ENCODE results near the gene GALNTL6.

GALNTL6 gene

DNA sequence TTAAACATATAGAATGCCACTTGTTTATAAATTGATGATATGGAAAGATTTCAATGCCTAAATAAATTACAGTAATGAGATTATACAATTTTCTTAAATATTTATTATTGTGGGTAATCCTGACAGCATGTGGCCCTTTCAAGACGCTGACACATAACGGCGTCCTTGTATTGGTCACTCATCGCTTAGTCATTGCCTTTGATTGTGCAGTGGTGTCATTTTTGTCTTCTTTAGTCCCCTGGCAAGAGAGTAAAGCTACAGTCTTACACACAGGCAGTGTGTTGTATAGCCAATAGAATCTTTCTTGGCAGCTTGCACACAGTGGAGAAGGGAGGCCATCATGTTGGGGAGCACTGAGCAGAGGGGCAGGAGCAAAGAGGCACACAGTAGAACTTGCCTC, 993.6 kb downstream of the GALNTL6 start:
- DNase-seq (ENCODE audit: low read depth in 2 of 2), result no peak

DNA sequence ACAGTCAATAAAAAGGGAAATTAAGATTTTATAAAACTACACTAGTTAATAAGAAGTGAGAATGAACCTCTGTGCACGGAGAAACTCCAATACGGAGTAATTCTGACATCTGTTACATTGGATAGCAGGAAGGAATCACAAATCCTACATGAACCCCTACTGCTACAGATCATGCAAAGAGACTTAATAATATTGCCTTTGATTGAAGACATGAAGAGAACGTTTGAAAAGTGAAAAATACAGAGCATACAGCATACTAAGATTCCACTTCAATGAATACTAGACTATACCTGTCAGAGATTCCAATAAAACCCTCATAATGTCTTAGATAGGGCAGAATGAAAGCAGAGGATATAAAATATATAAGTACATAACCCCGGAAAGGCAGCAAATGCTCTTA, 995.0 kb downstream of the GALNTL6 start:
- no peak for DNase-seq (ENCODE audit: low read depth in 2 of 2)

DNA sequence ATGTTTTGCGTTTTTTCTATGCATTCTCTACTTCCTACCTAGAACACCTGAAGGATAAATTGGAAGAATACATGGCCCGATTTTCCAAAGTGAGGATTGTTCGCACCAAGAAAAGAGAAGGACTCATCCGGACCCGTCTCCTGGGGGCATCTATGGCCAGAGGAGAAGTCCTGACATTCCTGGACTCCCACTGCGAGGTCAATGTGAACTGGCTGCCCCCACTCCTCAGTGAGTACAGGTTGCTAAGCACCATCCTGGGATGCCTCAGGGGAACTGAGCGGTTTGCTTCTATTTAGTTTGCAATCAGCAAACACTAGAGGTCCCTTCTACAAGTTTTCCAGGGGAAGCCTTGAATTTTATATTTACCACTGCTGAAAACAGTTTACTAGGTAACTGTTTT, 996.1 kb downstream of the GALNTL6 start:
- DNase-seq (ENCODE audit: low read depth in 2 of 2), result no peak

DNA sequence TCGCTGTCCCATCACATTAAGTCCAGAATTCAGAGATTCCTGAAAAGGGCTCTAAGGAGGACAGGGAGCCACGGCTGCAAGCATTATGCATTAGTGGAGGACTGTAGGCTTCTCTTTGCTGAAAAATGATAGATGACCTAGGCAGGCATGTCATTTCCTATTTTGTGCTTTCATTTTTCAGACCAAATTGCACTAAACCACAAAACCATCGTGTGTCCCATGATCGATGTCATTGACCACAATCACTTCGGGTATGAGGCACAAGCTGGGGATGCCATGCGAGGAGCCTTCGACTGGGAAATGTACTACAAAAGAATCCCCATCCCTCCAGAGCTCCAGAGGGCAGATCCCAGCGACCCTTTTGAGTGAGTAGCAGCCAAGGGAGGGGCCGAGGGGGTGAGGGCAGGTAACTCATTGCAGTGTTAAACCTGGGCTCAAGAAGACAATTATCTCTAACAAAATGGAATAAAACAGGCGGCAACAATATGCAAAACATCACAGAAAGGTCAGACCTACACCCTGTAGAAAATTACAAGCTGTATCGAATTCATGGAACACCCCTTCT, 1000.2 kb downstream of the GALNTL6 start:
- no peak for DNase-seq (ENCODE audit: low read depth in 2 of 2)

DNA sequence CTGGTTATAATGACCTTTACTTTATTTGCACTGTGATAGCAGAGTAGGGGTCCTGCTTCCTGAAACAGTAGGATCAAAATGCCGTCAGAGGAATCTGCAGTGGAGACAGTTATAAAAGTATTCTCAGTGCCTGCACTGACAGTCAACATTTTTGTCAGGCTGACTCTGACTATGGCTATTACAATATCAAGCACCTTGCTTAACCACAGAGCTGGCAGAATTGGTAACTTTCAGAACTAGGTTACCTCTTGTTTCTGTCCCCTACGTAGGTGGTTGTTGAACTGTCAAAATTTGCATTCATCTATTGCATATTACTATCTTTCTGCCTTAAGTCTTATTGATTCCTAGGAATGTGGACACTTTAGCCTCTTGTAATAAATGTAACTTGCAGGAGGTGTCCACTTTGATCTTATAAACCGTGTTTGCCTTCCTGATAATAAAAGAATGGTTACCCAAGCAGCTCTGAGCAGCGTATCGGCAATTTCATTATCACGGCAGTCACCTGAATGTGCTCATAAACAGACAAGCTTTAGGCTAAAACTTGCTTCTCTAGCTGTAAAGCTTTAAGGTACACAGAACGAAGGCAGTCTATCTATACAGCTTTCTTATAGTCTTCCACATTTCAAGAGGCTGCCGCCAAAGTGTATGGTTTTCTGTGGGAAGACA, 1002.4 kb downstream of the GALNTL6 start:
- DNase-seq (ENCODE audit: low read depth in 2 of 2), result no peak

DNA sequence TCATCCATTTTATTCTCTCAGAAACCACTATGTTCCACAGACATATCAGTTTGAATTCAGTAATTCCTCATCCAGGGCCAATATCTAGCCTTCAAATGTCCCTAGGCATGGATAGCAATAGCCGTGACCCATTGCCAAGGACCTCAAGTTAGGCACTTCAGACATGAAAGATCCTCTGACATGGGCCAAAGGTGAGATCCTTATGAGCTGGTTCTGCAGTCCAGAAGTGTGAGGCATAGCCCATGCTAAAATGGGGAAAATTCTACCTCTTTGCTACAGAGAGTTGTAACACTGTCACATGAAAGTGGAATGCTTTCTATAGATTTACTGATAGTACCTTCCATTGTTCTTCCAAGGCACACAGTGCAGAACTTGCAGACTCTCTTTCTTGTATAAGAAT, 1005.7 kb downstream of the GALNTL6 start:
- DNase-seq (ENCODE audit: low read depth in 2 of 2), result no peak

DNA sequence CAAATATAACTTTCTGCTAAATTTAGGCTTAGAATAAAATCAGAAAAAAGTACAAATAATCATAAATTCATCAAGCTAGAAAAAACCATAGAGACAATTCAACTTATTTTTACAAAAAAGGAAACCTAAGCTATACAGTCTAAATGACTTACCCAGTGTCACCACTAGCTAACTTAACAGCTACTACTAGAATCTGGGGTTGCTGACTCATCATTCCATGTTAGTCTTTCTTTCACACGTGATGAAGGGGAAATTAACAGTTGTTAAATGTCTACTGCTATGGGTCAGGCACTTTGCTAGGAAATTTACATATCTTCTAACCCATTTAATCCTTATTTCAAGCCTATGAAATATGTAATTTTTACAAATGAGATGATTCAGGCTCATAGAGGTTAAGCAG, 1006.1 kb downstream of the GALNTL6 start:
- DNase-seq (ENCODE audit: low read depth in 2 of 2), result no peak

DNA sequence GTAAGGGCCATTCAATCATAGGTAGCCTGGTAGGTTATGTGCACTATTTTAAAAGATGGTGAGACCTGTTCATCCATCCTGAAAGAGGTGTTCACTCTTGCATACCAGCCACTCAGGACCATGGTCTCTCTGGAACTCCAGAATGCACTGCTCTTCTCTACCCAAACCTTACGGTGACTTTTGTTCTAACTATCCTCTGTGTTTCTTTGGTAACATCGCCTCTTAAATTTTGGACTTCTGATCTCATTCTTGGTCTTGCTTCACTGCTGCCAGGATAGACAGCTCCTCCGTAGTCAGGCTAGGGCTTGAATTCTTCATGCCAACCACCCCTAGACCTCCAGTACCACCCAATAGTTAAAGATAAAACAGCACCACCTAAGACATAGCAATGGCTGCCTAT, 1009.1 kb downstream of the GALNTL6 start:
- DNase-seq (ENCODE audit: low read depth in 2 of 2), result no peak

DNA sequence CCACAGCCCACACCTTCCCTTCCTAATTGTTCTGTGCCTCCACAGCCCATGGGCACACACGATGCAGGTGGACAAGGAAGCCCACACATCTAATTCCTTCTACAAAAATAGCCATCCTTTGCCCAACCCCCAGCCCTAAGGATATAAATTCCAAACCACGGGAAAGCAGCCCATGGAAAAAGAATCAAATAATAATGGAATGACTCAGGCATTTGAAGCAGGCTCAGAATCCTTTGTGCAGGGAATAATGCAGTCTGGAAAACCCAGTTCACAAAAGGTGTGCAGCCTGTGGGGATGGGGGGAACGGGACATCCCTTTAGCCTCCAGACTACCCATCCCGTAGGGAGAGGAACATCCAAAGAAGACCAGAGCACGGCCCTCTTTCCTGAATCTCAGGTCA, 1013.1 kb downstream of the GALNTL6 start:
- DNase-seq (ENCODE audit: low read depth in 2 of 2), result no peak

DNA sequence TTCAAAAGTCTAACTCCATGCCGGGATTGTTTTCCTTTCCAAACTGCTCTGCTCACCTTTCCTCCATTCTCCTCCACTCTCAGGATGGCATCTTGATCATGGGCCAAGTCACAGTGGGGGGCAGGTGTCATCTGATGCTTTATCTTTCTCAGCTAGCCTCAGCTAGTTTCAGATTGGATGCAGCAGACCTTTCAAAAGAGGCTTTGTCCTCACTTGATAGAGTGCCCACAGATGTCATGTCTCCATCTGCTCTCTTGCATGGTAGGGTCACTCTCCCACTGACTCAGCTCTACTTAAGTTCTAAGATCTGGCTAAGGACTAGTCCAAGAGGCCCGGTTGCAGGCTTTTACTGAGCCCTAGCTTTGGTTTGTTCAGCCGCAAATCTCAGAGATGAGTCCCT, 1013.7 kb downstream of the GALNTL6 start:
- no peak for DNase-seq (ENCODE audit: low read depth in 2 of 2)

DNA sequence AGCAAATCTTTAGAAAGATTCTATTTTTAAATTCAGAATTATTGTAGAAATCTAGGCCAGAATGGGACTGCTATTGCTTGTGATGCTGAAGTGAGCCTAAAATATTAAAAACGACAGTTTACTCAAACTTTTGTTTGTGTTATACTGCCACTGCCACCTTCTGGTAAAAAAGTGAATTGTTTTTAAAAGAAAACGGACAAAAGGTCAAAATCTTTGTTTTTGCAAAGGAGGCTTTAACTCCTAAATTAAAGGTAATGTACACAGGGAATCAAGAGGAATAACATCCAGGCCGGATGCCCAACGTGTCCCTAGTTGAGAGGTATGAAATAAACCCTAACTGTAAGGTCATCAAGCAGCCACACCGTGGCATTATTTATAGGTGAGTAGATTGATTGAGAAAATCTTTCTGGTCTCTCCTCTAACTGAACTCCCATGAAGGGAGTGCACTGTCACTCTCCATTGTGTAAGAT, 1017.1 kb downstream of the GALNTL6 start:
- DNase-seq (ENCODE audit: low read depth in 2 of 2), result no peak

DNA sequence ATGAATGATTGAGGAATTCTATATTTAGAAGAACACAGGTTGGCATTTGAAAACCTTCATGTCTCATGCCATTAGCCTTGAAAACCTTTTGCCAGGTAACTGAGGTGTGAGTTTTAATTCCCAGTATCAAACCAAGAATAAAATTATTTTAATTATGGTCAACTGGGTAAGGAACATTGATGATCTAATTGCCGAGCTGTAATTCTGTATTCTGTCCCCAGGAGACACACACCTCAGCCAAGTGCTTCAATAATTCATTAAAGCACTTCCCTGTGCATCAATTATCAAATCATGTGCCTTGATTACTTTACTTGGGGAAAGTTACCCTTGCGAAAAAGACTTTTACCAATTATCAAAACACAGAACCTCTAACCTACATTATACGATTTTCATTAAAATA, 1023.5 kb downstream of the GALNTL6 start:
- no peak for DNase-seq (ENCODE audit: low read depth in 2 of 2)

DNA sequence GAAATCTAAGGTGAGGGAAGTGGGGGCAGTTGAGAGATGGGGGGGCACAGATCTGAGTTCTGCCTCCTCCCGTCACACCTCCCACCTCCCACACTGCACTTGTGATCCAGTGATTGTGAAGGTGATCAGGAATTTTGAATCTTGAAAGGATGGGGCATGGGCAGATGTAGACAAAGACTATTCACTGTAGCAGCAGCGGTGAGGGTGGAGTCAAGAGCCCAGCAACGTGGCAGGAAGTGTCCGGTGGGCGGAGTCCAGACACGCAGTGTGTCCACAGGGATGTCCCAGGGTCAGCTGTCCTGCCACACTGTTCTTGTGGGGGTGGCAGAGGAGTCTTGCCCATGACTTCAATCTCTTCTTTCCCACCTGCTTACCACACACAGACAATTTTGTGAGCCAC, 1024.9 kb downstream of the GALNTL6 start:
- no peak for DNase-seq (ENCODE audit: low read depth in 2 of 2)

DNA sequence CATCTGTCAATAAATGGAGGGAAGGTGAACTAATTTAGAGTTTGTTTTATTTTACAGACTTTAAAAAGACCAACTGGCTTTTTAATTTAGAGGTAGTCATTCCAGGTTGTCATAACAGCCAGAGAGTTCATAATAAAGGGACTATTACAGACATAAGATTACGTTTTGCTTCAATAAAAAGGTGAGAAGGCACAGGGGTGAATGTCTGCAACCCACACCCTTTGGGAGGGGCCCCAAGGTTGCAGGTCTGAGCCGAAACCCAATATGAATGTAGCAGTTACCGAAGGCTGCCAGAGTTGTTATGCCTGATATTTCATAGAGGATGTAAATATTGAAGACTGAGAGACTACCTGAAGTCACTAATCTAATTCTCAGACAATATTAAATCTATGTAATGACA, 1025.7 kb downstream of the GALNTL6 start:
- no peak for DNase-seq (ENCODE audit: low read depth in 2 of 2)

DNA sequence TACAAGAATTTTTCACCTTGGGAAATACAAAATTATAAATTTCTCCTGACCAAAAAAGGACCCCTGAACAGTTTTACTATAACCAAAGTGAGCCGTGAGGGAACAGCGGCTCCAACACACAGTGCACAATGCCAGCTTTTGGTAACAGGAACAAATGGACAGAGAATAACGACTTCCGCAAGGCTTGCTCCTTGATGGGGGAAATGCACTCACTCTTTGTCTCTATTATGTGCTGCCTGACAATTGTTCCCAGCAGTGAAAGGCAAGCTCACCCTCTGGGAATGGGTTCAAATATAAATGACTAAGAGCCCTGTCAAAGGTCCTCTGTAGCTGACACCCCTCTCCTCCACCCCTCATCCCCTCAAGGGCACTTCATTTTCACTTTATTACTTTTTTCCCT, 1029.6 kb downstream of the GALNTL6 start:
- DNase-seq (ENCODE audit: low read depth in 2 of 2), result no peak

DNA sequence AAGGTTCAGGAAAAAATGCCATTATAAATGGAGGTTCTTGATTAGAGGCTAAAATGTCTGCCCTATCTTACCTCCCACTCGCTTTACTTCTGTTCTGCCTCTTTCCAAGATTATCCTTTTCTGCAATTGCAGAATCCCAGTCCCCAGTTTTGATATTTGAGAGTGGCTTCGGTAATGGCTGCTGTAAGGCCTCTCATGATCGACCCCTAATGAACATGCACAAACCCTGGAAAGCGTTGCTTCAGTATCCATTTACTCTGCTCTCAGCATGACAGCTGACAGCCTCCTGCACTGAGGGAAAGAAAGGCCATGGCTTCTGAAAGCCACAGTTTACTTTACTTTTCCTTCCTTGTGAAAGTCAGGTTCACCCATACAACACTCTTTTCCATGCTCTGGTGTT, 1030.0 kb downstream of the GALNTL6 start:
- DNase-seq (ENCODE audit: low read depth in 2 of 2), result no peak

DNA sequence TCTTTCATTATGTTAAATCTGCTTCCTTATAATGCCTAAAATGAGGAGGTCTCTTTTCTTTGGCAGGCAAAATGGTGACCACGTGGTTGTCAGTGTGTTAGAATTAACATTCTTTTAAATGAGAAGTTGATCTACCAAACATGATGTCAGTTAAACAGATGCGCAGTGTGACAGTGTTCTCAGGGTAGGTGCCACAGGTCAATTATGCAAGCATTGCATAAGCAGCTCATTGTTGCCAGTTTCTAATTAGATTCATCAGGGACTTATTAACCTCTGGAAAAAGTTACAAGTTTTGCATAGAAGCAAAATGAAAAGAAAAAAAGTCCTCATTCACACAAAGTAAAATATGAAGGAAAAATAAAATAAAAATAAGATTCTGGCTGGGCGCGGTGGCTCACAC, 1031.4 kb downstream of the GALNTL6 start:
- DNase-seq (ENCODE audit: low read depth in 2 of 2), result no peak

DNA sequence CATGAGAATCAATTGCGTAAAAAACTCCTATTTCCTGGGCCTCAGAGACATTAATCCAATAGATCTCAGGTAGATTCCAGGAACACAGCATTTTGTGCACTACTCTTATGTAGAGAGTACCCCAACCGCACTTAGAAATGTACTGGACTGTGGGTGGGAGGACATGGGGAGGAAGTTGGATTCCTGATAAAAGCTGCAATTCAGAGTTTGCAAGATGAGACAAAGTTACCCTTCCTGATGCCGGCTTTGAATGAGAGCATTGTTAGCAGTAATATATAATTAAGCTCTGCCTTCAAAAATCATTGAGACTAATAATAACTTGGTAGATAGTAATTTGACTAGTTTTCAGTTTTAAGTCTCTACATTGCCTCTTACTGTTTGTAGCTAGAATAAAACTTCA, 1032.1 kb downstream of the GALNTL6 start:
- DNase-seq (ENCODE audit: low read depth in 2 of 2), result no peak

DNA sequence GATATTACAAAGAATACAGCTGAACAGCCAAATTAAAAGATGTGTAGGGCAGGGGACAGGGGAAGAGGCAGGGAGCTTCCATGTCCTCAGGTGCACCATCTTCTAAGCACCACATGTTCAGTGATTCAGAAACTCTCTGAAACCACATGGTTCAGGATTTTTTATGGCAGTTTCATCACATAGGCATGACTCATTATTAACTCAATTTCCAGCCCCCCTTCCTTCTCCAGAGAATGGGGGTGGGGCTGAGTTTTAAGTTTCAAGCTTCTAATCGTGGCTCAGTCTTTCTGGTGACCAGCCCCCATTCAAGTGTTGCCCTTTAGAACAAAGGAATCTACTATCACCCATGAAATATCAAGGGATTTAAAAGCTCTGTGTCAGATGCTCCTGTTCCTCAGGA, 1037.6 kb downstream of the GALNTL6 start:
- DNase-seq (ENCODE audit: low read depth in 2 of 2), result no peak

DNA sequence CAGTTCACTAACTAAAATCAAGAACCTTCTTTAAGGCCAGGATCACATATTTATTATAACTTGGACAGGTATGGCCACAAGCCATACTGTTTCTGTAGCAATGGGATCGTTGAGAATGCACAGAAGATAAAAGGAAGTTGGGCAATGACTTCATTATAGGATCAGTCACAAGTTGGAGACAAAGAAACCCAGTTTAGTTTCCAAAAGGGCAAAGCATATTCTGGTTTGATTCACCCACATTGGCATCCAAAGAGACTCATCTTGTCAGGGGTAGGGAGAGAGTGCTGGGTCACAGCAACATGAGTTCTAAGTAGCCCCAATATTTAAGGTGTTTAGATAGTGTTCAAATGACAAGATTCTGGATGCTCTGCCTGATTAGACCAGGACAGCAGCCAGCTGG, 1038.3 kb downstream of the GALNTL6 start:
- no peak for DNase-seq (ENCODE audit: low read depth in 2 of 2)

DNA sequence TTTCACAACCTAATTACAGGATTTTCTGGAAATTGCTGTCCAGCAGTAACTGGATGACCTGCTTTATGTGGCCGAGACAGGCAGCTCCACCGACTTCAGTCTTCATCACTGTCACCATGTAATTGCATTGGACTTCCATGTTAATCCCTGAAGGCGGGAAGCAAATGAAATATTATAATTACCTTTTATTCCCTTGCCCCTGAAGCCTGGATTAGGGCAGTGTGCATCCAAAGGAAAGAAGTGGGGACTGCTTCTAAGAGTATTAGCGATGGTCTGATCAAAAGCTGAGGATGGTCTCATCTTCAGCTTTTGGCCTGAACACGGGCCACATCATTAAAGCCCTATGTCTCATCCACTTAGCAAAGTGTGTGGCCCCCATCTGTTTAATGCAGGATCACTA, 1043.8 kb downstream of the GALNTL6 start:
- DNase-seq (ENCODE audit: low read depth in 2 of 2), result no peak

DNA sequence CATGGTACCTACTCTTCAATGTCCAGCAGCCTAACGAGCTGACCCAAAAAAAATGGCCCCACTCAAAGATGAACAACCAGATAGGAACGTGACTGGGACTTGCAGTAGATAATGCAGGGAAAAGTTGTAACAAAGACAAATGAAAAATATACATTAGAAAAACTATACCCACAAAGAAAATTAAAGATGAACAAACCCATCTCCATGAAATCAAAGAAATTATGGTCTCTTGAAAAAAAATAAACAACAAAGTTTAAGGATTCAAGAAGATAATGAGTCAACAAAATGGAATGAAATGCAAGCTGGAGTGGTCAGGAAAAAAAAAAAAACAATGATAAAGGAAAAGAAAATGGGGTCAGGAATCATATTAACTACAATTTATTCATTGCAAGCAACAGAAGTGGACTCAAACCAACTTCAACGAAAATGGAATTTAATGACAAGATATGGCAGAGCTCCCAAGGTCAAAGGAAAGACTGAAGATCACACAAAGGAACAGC, 1045.6 kb downstream of the GALNTL6 start:
- DNase-seq (ENCODE audit: low read depth in 2 of 2), result no peak

DNA sequence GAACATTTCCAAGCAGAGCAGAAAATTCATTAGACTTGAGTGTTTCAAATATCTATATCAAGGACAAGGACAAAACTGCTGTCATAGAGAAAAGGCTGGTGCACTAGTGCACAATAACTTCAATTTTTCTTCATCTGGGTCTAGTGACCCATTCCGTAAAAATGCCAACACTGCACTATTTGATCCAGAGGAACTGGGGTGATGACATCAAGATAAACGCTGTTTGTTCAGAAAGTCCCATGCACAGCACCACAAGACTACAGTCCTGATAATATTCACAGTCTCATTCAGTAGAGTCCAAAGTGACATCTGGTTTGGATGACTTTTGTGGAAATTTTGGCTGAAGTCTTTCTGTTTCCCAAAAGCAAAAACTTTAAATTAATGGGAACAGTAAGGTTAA, 1051.9 kb downstream of the GALNTL6 start:
- no peak for DNase-seq (ENCODE audit: low read depth in 2 of 2)

All from stimulated activated CD4-positive, alpha-beta T cell treated with anti-CD3 and anti-CD28 coated beads, Interleukin-15, amount 100 ng/mL, for 48 hours (primary cell).